GM18498 (cell line): ENCODE results near the gene ADRM1.
A peak's percentile ranks its signal among the peaks of the same experiment; 100 is the strongest.

Experiments
- ATAC-seq: cut with Tn5 transposase; IDR thresholded peaks from one replicate; pipeline ENCODE4 v1.9.1; 2021; ENCODE audit warnings: mild to moderate bottlenecking, moderate library complexity; ENCODE audit not compliant: unreplicated experiment

The ADRM1 gene

GRCh38 chr20:62302341-62303061 is at the start of gene ADRM1:
Gene ADRM1 (plus strand): TSS chr20:62302997. CDS start chr20:62303569, 572 bp downstream.
- ATAC-seq: peak; percentile 87

- no peak for ATAC-seq
Observed at GRCh38 chr20:62253398-62253797, 49.4 kb upstream of the ADRM1 start.

GRCh38 chr20:62254021-62254724 is 48.6 kb upstream of the ADRM1 start:
- ATAC-seq: no peak

DNA sequence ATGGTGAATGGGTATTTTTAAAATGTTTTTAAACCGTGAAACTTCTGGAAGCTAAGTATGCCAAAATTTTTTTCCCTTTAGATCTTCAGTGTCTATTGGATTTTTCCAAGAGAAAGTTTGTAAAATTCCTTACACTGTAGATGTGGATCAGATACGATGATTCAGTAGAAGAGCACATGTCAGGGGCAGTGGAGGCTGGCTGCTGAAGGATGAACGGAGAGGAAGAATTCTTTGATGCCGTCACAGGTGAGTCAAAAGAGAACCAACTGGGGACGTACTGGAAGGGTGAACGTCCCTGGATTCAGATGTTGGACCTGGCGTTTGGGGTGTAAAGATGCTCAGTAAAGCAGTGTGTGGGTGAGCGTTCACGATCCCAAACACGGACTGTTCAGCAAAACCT is 46.8 kb upstream of the ADRM1 start:
- ATAC-seq: no peak

DNA sequence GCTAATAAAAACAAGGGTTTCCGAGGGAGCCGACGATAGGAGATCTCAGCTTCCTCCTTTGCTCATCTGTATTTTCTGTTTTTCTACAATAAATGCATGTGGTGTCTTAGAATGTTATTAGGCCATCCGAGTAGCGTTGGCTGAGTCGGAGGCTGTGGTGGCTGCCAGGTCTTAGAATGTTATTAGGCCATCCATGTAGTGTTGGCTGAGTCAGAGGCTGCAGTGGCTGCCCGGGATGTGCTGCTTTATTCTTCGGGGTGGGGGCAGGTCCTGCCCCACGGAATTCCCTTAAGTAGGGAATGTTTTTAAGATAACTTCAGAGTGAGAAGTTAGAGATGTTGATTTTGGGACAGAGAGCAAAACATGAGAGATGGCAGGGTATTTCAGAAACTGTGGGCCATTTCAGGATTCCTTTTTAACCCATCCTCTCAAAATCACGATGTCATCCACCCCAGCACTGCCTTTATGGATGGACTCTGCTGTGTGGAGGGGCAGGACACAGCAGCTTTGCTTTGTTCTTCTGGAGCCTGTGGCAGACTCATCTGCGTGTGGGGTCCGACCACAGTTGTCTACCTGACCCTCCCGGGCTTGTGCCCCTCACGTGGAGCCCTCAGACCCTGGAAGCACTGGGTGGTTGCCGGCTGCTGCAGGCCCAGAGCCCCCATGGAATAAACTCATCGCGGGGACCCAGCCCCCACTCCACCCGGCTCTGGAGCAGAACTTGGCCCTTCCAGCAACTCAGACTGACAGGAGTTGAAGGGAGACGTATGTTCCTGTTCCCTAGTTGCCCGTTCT is 44.1 kb upstream of the ADRM1 start:
- ATAC-seq: no peak

DNA sequence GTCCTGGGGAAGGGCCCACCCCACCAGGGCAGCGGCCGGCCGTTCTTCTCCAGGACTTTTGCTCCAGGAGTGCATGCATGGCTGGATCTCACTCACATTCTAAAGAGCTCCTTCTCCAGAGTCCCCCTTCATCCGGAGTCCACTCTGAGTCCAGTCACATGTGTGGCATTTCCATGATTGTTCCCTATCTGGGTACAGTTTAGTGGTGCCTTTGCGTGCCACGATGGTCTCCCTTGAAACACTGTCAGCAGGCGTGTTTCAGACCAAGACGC is 43.6 kb upstream of the ADRM1 start:
- ATAC-seq: no peak

GRCh38 chr20:62262064-62262463 is 40.7 kb upstream of the ADRM1 start:
- no peak for ATAC-seq

- no peak for ATAC-seq
Observed at GRCh38 chr20:62263396-62263795, 39.4 kb upstream of the ADRM1 start.

GRCh38 chr20:62265365-62265764 is 37.4 kb upstream of the ADRM1 start:
- no peak for ATAC-seq

DNA sequence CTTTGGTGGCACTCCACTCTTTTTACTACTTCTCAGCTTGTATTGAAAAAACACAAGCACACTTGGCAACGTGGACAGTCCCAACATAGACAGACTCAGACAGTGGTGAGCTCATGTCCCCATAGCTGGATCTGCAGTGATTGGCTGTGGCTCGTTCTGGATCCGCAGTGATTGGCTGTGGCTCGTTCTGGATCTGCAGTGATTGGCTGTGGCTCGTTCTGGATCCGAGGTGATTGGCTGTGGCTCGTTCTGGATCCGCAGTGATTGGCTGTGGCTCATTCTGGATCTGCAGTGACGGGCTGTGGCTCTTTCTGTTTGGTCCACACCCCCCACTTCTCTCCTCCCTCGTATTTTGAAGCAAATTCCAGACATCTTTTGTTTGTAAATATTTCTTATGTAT is 36.5 kb upstream of the ADRM1 start:
- no peak for ATAC-seq

- ATAC-seq: no peak
Observed at GRCh38 chr20:62266851-62267250, 35.9 kb upstream of the ADRM1 start.

DNA sequence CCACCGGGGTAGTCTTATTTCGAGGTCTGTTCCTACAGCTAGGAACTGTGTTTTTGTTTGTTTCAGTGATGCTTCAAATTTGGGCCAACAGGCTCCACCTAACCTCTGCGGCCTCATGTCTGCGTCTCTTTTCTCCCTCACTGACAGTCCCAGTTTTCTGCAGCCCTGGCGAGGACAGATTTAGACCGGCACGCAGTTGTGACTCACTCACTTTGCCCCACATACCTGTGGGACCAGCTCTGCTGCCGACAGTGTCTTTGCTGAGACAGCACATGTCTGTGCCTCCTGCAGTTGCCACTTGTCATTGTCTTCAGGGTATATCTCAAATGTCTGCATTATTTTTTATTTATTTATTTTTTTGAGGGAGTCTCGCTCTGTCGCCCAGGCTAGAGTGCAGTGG is 35.3 kb upstream of the ADRM1 start:
- ATAC-seq: no peak

DNA sequence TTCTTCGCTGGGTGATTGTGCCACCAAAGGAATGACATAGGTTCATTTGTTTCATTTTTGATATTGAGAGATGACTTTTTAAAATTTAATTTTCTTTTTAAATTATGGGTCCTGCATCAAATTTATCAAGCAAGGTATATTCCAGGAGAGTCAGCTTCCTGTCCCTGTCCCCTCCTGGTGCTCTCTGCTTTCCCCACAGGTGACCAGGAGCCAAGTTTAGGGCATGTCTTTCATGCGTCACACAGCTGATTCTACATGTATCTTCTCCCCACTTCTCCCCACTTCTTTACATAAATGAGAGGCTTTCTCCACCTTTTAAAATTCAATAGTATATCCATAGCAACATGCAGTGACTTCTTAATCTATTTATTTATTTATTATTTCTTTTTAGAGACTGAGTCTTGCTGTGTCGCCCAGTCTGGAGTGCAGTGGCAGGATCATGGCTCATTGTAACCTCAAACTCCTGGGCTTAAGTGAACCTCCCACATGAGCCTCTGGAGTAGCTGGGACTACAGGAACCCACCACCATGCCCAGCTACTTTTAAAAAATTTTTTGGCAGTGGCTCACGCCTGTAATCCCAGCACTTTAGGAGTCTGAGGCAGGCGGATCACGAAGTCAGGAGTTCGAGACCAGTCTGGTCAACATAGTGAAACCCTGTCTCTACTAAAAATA is 34.4 kb upstream of the ADRM1 start:
- ATAC-seq: no peak

DNA sequence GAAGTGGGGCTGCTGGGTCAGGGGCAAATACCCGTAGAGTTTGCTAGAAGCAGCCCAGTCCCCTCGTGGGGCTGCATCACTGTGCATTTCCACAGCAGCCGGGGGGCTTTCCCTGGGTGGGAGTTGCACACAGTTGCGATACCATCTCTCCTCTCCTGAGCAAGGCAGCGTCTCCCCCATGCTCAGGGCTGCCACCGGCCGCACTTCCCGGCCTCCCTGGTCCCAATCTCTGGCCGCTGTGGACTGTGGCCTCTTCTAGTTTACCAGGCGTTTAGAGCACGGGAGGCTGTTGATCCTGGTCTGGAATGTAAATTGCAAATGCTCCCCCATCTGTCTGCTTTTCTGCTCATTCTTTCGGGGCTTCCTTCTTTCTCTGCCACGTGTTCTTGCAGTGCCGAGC is 33.4 kb upstream of the ADRM1 start:
- ATAC-seq: no peak

- ATAC-seq: no peak
Observed at GRCh38 chr20:62269871-62270270, 32.9 kb upstream of the ADRM1 start.

- no peak for ATAC-seq
Observed at GRCh38 chr20:62272200-62272599, 30.6 kb upstream of the ADRM1 start.

- no peak for ATAC-seq
Observed at GRCh38 chr20:62273416-62273815, 29.4 kb upstream of the ADRM1 start.

DNA sequence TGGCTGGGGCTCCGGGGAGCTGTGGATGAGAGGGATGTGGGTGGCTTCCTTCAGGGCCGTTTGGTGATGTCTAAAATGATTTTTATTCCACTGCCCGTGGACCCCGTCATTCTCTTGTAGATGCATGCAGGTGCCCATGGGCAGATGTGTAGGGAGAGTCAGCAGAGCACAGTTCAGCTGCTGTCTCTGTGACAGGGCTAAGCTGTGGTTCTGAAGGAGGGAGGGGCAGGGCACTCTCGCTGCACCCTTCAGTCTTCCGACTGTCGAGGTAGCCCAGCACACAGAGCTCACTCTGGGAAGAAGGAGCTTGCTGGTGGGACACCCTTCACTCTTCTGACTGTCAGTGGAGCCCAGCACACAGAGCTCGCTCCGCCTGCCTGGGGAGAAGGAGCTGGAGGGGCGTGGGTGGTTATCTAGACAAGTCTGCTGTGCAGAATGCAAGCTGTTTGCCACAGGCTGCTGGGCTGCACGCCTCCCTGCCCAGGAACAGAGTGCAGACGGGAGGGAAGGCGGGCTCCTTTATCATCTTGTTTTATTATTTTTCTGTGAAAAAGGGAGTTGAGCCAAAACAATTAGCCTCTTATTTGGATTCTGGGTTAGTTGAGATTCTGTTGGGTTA is 28.4 kb upstream of the ADRM1 start:
- no peak for ATAC-seq

- ATAC-seq: no peak
Observed at GRCh38 chr20:62275219-62275618, 27.6 kb upstream of the ADRM1 start.

- ATAC-seq: no peak
Observed at GRCh38 chr20:62276439-62276838, 26.4 kb upstream of the ADRM1 start.

DNA sequence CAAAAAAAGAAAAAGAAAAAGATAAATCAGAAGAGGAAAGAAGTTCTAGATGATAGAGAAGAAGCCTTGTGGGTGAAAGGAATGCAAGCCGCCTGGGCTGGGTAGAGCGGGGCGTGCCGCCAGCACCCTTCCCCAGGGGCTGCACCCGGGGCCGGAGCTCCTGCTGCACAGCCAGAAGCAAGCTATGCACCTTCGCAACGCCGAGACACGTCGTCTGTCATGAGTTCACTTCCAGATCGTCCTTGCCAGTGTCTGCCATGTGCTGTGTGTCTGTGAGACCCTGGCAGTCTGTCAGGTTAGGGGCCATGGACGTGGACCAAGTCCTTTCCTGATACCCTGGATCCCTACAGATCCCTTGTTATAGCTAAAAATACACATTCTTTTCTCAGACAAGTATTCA is 25.5 kb upstream of the ADRM1 start:
- ATAC-seq: no peak
